Neural progenitor cell (in vitro differentiated cells): ENCODE results near the gene RHOG. TPM values are rescaled to one million over a fixed set of nuclear protein-coding genes. Genes with fewer than 3 reads are reported as not detected.

ENCODE experiments used
- DNase-seq: peaks from one replicate; pipeline ENCODE4 v3.0.0-alpha.2; 2016; ENCODE audit warnings: low spot score
- H2AFZ ChIP-seq: fragments of 200-600 bp; sonication (generic); replicated peaks from 2 replicates; pipeline ENCODE4 v1.6.1; 2016; ENCODE audit warnings: antibody characterized with exemption
- H3F3A ChIP-seq: fragments of 200-600 bp; sonication (generic); 2 replicates; pipeline ENCODE4 v1.6.1; 2016; ENCODE audit warnings: antibody characterized with exemption, low read depth
- H3K27ac ChIP-seq: fragments of 200-600 bp; sonication (generic); 2 replicates; pipeline ENCODE4 v1.5.1; 2016; ENCODE audit warnings: mild to moderate bottlenecking
- H3K27me3 ChIP-seq: fragments of 200-600 bp; sonication (generic); 2 replicates; pipeline ENCODE4 v1.6.1; 2016; ENCODE audit warnings: mild to moderate bottlenecking, moderate library complexity
- H3K36me3 ChIP-seq: fragments of 200-600 bp; sonication (generic); 2 replicates; pipeline ENCODE4 v1.5.1; 2016
- H3K4me1 ChIP-seq: fragments of 200-600 bp; sonication (generic); 2 replicates; pipeline ENCODE4 v1.6.1; 2016; ENCODE audit warnings: mixed run types
- H3K4me2 ChIP-seq: fragments of 200-600 bp; sonication (generic); 2 replicates; pipeline ENCODE4 v1.6.1; 2016
- H3K4me3 ChIP-seq: fragments of 200-600 bp; sonication (generic); 2 replicates; pipeline ENCODE4 v1.5.1; 2016
- H3K79me2 ChIP-seq: fragments of 200-600 bp; sonication (generic); 2 replicates; pipeline ENCODE4 v1.6.1; 2016; ENCODE audit warnings: low read depth
- H3K9ac ChIP-seq: fragments of 200-600 bp; sonication (generic); 2 replicates; pipeline ENCODE4 v1.6.1; 2016
- H3K9me3 ChIP-seq: fragments of 200-600 bp; sonication (generic); 2 replicates; pipeline ENCODE4 v1.5.1; 2016; ENCODE audit warnings: low read depth
- H4K20me1 ChIP-seq: fragments of 200-600 bp; sonication (generic); 2 replicates; pipeline ENCODE4 v1.6.1; 2016; ENCODE audit warnings: low read depth
- H3K27ac Mint-ChIP-seq: 3 replicates; pipeline ENCODE4 v1.8.0; 2021; ENCODE audit warnings: mixed read lengths
- H3K27me3 Mint-ChIP-seq: 2 replicates; pipeline ENCODE4 v1.8.0; 2022; ENCODE audit warnings: low read depth, mild to moderate bottlenecking, inconsistent platforms, moderate library complexity, mixed read lengths; ENCODE audit not compliant: insufficient read depth
- H3K36me3 Mint-ChIP-seq: 3 replicates; pipeline ENCODE4 v1.8.0; 2021; ENCODE audit warnings: mixed read lengths
- H3K4me1 Mint-ChIP-seq: 3 replicates; pipeline ENCODE4 v1.8.0; 2021; ENCODE audit warnings: mixed read lengths
- H3K4me3 Mint-ChIP-seq: 3 replicates; pipeline ENCODE4 v1.8.0; 2021; ENCODE audit warnings: mild to moderate bottlenecking, moderate library complexity, mixed read lengths
- H3K9me3 Mint-ChIP-seq: 3 replicates; pipeline ENCODE4 v1.8.0; 2020; ENCODE audit warnings: mixed read lengths
- CTCF ChIP-seq: fragments of 200-600 bp; sonication (generic); IDR thresholded peaks from 2 replicates; pipeline ENCODE4 v1.5.1; 2017; ENCODE audit warnings: antibody characterized with exemption, mild to moderate bottlenecking
- EZH2 ChIP-seq: fragments of 200-600 bp; sonication (generic); IDR thresholded peaks from 2 replicates; pipeline ENCODE4 v1.6.1; 2017; ENCODE audit warnings: antibody characterized with exemption, mild to moderate bottlenecking, moderate library complexity
- EZH2phosphoT487 ChIP-seq: fragments of 200-600 bp; sonication (generic); IDR thresholded peaks from 2 replicates; pipeline ENCODE4 v1.6.1; 2017; ENCODE audit warnings: antibody characterized with exemption
- total RNA-seq: library from RNA; depleted of rRNA; stranded (reverse); fragments of >200 nt; gene quantifications from 2 replicates; pipeline ENCODE4 v1.2.3, GENCODE V29; 2015; ENCODE audit warnings: low replicate concordance

The RHOG gene
- total RNA-seq, 1 donor from 2014 or later: 5.9 TPM

- Mint-ChIP-seq H3K4me3 (no peak overlapping the region), H3K36me3 (peaks cover 38% of the 10 kb centered on the region), H3K27ac (no peak overlapping the region), H3K27me3 (no peaks in the 10 kb centered on the region), H3K4me1 (peaks cover 7% of the 10 kb centered on the region), H3K9me3 (no peaks in the 10 kb centered on the region)
- no peak for DNase-seq
- H3K36me3 ChIP-seq: no peaks in the 10 kb centered on the region
- H3K27me3 ChIP-seq: no peaks in the 10 kb centered on the region
- no peak overlapping the region for H3K27ac ChIP-seq
- peaks cover 19% of the 10 kb centered on the region for H3K4me1 ChIP-seq
- TF ChIP-seq EZH2 (no peak), CTCF (no peak), EZH2phosphoT487 (no peak)
- H3K79me2 ChIP-seq: no peaks in the 10 kb centered on the region
- H3K4me3 ChIP-seq: no peak overlapping the region
- no peak overlapping the region for H3K9ac ChIP-seq
- H3K4me2 ChIP-seq: no peak overlapping the region
- H4K20me1 ChIP-seq: peaks cover 5% of the 10 kb centered on the region
- no peak overlapping the region for H2AFZ ChIP-seq
- H3F3A ChIP-seq: peaks cover 14% of the 10 kb centered on the region
- no peaks in the 10 kb centered on the region for H3K9me3 ChIP-seq
Observed at GRCh38 chr11:3825473-3826154, 15.1 kb downstream of the RHOG start.

GRCh38 chr11:3824714-3825472 lies 15.9 kb downstream of the RHOG start:
- Histone ChIP-seq H3F3A (peaks cover 14% of the 10 kb centered on the region), H3K9ac (no peak overlapping the region), H3K4me1 (peaks cover 19% of the 10 kb centered on the region), H2AFZ (no peak overlapping the region), H3K4me3 (no peak overlapping the region), H3K9me3 (no peaks in the 10 kb centered on the region), H3K27ac (no peak overlapping the region), H3K79me2 (no peaks in the 10 kb centered on the region), H3K27me3 (no peaks in the 10 kb centered on the region), H3K36me3 (no peaks in the 10 kb centered on the region), H3K4me2 (no peak overlapping the region), H4K20me1 (peaks cover 5% of the 10 kb centered on the region)
- H3K9me3 Mint-ChIP-seq: no peaks in the 10 kb centered on the region
- H3K4me1 Mint-ChIP-seq: peaks cover 7% of the 10 kb centered on the region
- peak; percentile 81 for DNase-seq
- H3K27ac Mint-ChIP-seq: peak overlapping the region; percentile 34
- peaks cover 35% of the 10 kb centered on the region for H3K36me3 Mint-ChIP-seq
- H3K27me3 Mint-ChIP-seq: no peaks in the 10 kb centered on the region
- peak; percentile 73 for TF ChIP-seq CTCF
- TF ChIP-seq EZH2phosphoT487: no peak
- H3K4me3 Mint-ChIP-seq: no peak overlapping the region

GRCh38 chr11:3823762-3824506 lies 16.8 kb downstream of the RHOG start:
- no peak overlapping the region for H3K4me3 Mint-ChIP-seq
- H4K20me1 ChIP-seq: peaks cover 5% of the 10 kb centered on the region
- H3K27ac Mint-ChIP-seq: no peak overlapping the region
- no peak overlapping the region for H3K4me2 ChIP-seq
- H3K27ac ChIP-seq: no peak overlapping the region
- TF ChIP-seq EZH2: no peak
- TF ChIP-seq CTCF: no peak
- no peak for TF ChIP-seq EZH2phosphoT487
- peaks cover 7% of the 10 kb centered on the region for H3K4me1 Mint-ChIP-seq
- no peaks in the 10 kb centered on the region for H3K9me3 ChIP-seq
- H3K27me3 ChIP-seq: no peaks in the 10 kb centered on the region
- H3K36me3 ChIP-seq: no peaks in the 10 kb centered on the region
- H3F3A ChIP-seq: peaks cover 14% of the 10 kb centered on the region
- peaks cover 35% of the 10 kb centered on the region for H3K36me3 Mint-ChIP-seq
- no peak overlapping the region for H2AFZ ChIP-seq
- H3K79me2 ChIP-seq: no peaks in the 10 kb centered on the region
- H3K4me3 ChIP-seq: no peak overlapping the region
- H3K27me3 Mint-ChIP-seq: no peaks in the 10 kb centered on the region
- H3K4me1 ChIP-seq: peaks cover 19% of the 10 kb centered on the region
- no peaks in the 10 kb centered on the region for H3K9me3 Mint-ChIP-seq
- no peak for DNase-seq
- H3K9ac ChIP-seq: no peak overlapping the region
